ENCODE data around the gene ELP5. TPM values are rescaled to one million over a fixed set of nuclear protein-coding genes. Genes with fewer than 3 reads are reported as not detected.
A peak's percentile ranks its signal among the peaks of the same experiment; 100 is the strongest.

The ELP5 gene
- total RNA-seq, 4 donors from 2014 or later = 24.9 to 33.3 (median 27.8) TPM

- Histone ChIP-seq H3K27ac (replicated peaks in 1 of 4) (peak overlapping the region; percentile 72 to 81 (median 77)), H3K36me3 (peaks cover 6 to 32% (median 29%) of the 10 kb centered on the region in 4 donors), H3K27me3 (no peaks in the 10 kb centered on the region), H3K9me3 (no peaks in the 10 kb centered on the region), H3K4me1 (peaks cover 14 to 45% (median 39%) of the 10 kb centered on the region in 4 donors), H3K4me3 (peak overlapping the region; percentile 59 to 76 (median 62))
- TF ChIP-seq POLR2A (IDR thresholded peaks at IDR 0.05; ENCODE audit: low read depth) (no peak), POLR2AphosphoS5 (IDR thresholded peaks at IDR 0.05) (no peak), EP300 (IDR thresholded peaks at IDR 0.05) (no peak)
- TF ChIP-seq, protein P1, sequence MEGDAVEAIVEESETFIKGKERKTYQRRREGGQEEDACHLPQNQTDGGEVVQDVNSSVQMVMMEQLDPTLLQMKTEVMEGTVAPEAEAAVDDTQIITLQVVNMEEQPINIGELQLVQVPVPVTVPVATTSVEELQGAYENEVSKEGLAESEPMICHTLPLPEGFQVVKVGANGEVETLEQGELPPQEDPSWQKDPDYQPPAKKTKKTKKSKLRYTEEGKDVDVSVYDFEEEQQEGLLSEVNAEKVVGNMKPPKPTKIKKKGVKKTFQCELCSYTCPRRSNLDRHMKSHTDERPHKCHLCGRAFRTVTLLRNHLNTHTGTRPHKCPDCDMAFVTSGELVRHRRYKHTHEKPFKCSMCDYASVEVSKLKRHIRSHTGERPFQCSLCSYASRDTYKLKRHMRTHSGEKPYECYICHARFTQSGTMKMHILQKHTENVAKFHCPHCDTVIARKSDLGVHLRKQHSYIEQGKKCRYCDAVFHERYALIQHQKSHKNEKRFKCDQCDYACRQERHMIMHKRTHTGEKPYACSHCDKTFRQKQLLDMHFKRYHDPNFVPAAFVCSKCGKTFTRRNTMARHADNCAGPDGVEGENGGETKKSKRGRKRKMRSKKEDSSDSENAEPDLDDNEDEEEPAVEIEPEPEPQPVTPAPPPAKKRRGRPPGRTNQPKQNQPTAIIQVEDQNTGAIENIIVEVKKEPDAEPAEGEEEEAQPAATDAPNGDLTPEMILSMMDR (IDR thresholded peaks at IDR 0.05) = no peak
- intact Hi-C loops (cut with DNase I) = no loop called here
- no peak for DNase-seq (ENCODE audit: extremely low spot score)
- 43% methylated on average over 15 of the region's 15 CpGs for WGBS
Observed at GRCh38 chr17:7205561-7205960, 46.5 kb upstream of the ELP5 start.

GRCh38 chr17:7207120-7208001 is 44.7 kb upstream of the ELP5 start:
- no peak overlapping the region for H3K4me3 ChIP-seq
- no peaks in the 10 kb centered on the region for H3K27me3 ChIP-seq
- peaks cover 17 to 58% (median 56%) of the 10 kb centered on the region in 4 donors for H3K4me1 ChIP-seq
- H3K27ac ChIP-seq (replicated peaks in 1 of 4) = peak overlapping the region in 2 of 4 donors; percentile 19 to 22
- H3K36me3 ChIP-seq = peaks cover 0 to 17% (median 14%) of the 10 kb centered on the region in 4 donors
- TF ChIP-seq POLR2AphosphoS5 (IDR thresholded peaks at IDR 0.05) (no peak), POLR2A (IDR thresholded peaks at IDR 0.05; ENCODE audit: low read depth) (no peak), EP300 (IDR thresholded peaks at IDR 0.05) (no peak)
- 73% methylated on average over 24 of the region's 24 CpGs for WGBS
- intact Hi-C loops (cut with DNase I) = no loop called here
- H3K9me3 ChIP-seq = no peaks in the 10 kb centered on the region
- no peak for DNase-seq (ENCODE audit: extremely low spot score)

DNA sequence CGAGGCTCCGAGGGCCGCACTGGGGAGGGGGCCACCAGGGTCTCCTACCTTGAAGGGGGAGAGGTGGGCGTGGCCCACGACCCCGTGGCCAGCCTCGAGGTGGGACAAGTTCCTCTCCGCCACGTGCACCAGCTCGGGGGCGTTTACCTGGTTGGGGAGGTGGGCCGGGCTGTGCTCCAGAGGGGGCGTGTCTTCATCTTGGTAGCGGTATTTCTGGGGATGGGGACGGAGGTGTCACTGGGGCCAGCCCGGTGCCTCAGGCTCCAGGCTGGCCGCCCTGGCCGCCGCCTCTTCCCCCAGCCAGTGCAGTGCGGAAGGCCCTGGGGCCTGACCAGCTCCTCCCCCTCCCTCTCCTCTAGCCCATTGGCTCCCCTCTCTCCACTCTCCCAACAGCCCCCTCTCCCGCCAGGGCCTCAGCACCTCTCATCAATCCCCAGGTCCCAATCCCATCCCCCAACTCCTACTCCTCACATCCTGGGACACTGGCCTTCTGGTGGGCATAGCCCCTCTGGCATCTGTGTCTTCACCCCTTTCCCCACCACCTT is 43.9 kb upstream of the ELP5 start:
- Histone ChIP-seq H3K27ac (replicated peaks in 1 of 4) (no peak overlapping the region), H3K27me3 (no peaks in the 10 kb centered on the region), H3K9me3 (no peaks in the 10 kb centered on the region), H3K4me1 (peaks cover 17 to 58% (median 56%) of the 10 kb centered on the region in 4 donors), H3K36me3 (peaks cover 0 to 10% (median 6%) of the 10 kb centered on the region in 4 donors), H3K4me3 (no peak overlapping the region)
- intact Hi-C loops (cut with DNase I) = no loop called here
- no peak for DNase-seq (ENCODE audit: extremely low spot score)
- 45% methylated on average over 20 of the region's 21 CpGs for WGBS
- no peak for TF ChIP-seq POLR2A (IDR thresholded peaks at IDR 0.05; ENCODE audit: low read depth)
- TF ChIP-seq, protein P1 (IDR thresholded peaks at IDR 0.05) = no peak
- no peak for TF ChIP-seq POLR2AphosphoS5 (IDR thresholded peaks at IDR 0.05)
- TF ChIP-seq EP300 (IDR thresholded peaks at IDR 0.05) = no peak

DNA sequence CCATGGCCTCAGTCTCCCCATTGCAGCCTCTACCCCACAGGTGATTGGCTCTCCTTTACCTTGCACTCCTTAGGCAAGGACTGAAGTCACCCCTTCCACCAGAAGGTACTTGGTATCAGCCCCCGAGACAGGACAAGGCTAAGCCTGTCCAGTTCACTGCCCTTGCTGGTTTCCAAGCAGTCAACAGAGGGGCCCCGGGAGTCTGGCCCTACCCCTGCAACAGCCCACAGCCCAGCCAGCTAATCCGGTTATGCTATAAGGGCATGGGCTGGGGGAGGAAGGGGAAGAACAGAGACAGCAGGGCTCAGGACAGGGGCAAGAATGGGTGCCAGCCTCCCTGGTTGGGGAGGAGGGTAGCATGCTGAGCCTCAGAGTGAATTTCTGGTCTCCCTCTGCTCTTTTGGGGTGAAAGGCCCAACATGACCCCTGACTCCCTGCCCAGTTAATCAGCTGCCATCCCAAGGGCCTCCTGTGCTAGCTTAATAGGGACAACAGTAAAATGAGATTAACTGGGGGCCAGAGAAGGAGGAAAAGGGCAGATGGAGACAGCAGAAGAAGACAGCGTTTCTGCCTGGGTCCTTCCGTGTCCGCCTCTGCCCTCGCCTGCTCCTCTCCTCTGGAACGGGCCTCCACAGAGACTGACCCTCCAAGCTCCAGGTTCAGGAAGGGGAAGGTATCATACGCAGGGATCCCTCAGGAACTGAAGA is 43.1 kb upstream of the ELP5 start:
- Histone ChIP-seq H3K4me1 (peaks cover 22 to 65% (median 62%) of the 10 kb centered on the region in 4 donors), H3K27me3 (no peaks in the 10 kb centered on the region), H3K27ac (replicated peaks in 1 of 4) (no peak overlapping the region), H3K4me3 (no peak overlapping the region), H3K36me3 (peaks cover 0 to 2% (median 0%) of the 10 kb centered on the region in 4 donors), H3K9me3 (no peaks in the 10 kb centered on the region)
- 84% methylated on average over 9 of the region's 9 CpGs for WGBS
- intact Hi-C loops (cut with DNase I) = no loop called here
- DNase-seq (ENCODE audit: extremely low spot score) = no peak
- TF ChIP-seq, protein P1 (IDR thresholded peaks at IDR 0.05) = no peak
- TF ChIP-seq POLR2A (IDR thresholded peaks at IDR 0.05; ENCODE audit: low read depth) (no peak), POLR2AphosphoS5 (IDR thresholded peaks at IDR 0.05) (no peak), EP300 (IDR thresholded peaks at IDR 0.05) (no peak)

Measured in esophagus muscularis mucosa (tissue), 4 donors.